CD4-positive, alpha-beta T cell (primary cell): ENCODE data around the gene GPR149. TPM values are rescaled to one million over a fixed set of nuclear protein-coding genes. Genes with fewer than 3 reads are reported as not detected.

ENCODE experiments used
- ATAC-seq: fragments of 200-7000 bp; cut with Tn5 transposase; one replicate; pipeline ENCODE4 v1.10.0; 2022; ENCODE audit warnings: mild to moderate bottlenecking; ENCODE audit not compliant: poor library complexity
- CTCF ChIA-PET: fragments of 350-600 bp; sonication (Branson Sonifier 250); formaldehyde crosslinking; loops from one replicate; lab custom pipeline; 2021; ENCODE audit warnings: antibody characterized with exemption, inconsistent platforms; lab: Charles Lee
- POLR2A ChIA-PET: fragments of 350-600 bp; sonication (Branson Sonifier 250); formaldehyde crosslinking; loops from one replicate; lab custom pipeline; 2021; ENCODE audit warnings: antibody characterized with exemption, inconsistent platforms; lab: Charles Lee
- DNase-seq, 14 experiments: peaks; one replicate each; pipeline ENCODE4 v3.0.0-alpha.2; 2013 to 2020; ENCODE audit warnings: mixed read lengths in 2 of 14
- H3K27ac ChIP-seq, 2 donors: one replicate each; pipeline versions ENCODE4 v1.5.1 to v1.7.0; 2013; ENCODE audit warnings: low read length in 2 of 2, low read depth in 1 of 2, mild to moderate bottlenecking in 1 of 2
- H3K27me3 ChIP-seq, 2 experiments: 1 replicate in 1 of 2; 2 replicates in 1 of 2; pipeline versions ENCODE4 v1.6.1 to v1.7.0; 2013; ENCODE audit warnings: low read length in 2 of 2, control low read depth in 1 of 2, mild to moderate bottlenecking in 1 of 2, moderate library complexity in 1 of 2; ENCODE audit not compliant: insufficient read depth in 2 of 2, control insufficient read depth in 1 of 2
- H3K36me3 ChIP-seq: one replicate; pipeline ENCODE4 v1.6.1; 2013; ENCODE audit warnings: low read length, control low read depth; ENCODE audit not compliant: insufficient read depth
- H3K4me1 ChIP-seq: one replicate; pipeline ENCODE4 v1.6.1; 2013; ENCODE audit warnings: low read length, control low read depth; ENCODE audit not compliant: insufficient read depth
- H3K4me3 ChIP-seq: one replicate; pipeline ENCODE4 v1.5.1; 2013; ENCODE audit warnings: mild to moderate bottlenecking, low read length, moderate library complexity
- H3K9me3 ChIP-seq, 2 experiments: 1 replicate in 1 of 2; 2 replicates in 1 of 2; pipeline versions ENCODE4 v1.6.1 to v1.7.0; 2013; ENCODE audit warnings: low read length in 2 of 2, mild to moderate bottlenecking in 2 of 2, control low read depth in 1 of 2, moderate library complexity in 1 of 2; ENCODE audit not compliant: control insufficient read depth in 1 of 2, insufficient read depth in 1 of 2
- H3K27ac Mint-ChIP-seq: one replicate; pipeline ENCODE4 v1.8.0; 2020; ENCODE audit warnings: mixed read lengths
- H3K27me3 Mint-ChIP-seq: one replicate; pipeline ENCODE4 v1.8.0; 2021; ENCODE audit warnings: mixed read lengths
- H3K36me3 Mint-ChIP-seq: one replicate; pipeline ENCODE4 v1.8.0; 2021; ENCODE audit warnings: low read depth, mixed read lengths
- H3K4me1 Mint-ChIP-seq: one replicate; pipeline ENCODE4 v1.8.0; 2021; ENCODE audit warnings: low read depth, mixed read lengths
- H3K4me3 Mint-ChIP-seq: one replicate; pipeline ENCODE4 v1.8.0; 2020; ENCODE audit warnings: mild to moderate bottlenecking, mixed read lengths
- H3K9me3 Mint-ChIP-seq: one replicate; pipeline ENCODE4 v1.8.0; 2020; ENCODE audit warnings: mixed read lengths
- CTCF ChIP-seq: fragments of 200-600 bp; IDR thresholded peaks from one replicate; pipeline ENCODE4 v1.8.0; 2022; ENCODE audit warnings: antibody characterized with exemption, mild to moderate bottlenecking
- intact Hi-C, 2 experiments: fragments of 100-400 bp; cut with DNase I in 1 of 2; cut with micrococcal nuclease in 1 of 2; formaldehyde crosslinking; loops; one replicate each; pipeline versions ENCODE4 v1.15.1 to v1.9.0; 2023 to 2025; cut with DNase I, micrococcal nuclease
- total RNA-seq, 174 experiments: library from RNA in 2 of 174; stranded (reverse) in 2 of 174; gene quantifications; one replicate each; pipeline ENCODE4 v1.2.3 and lab custom pipeline; 2021 to 2026

Gene GPR149
- total RNA-seq, 2 experiments from 2014 or later = not detected

GRCh38 chr3:154304936-154305335 is 125.1 kb downstream of the GPR149 start:
- H3K27ac Mint-ChIP-seq = no peak overlapping the region
- H3K36me3 ChIP-seq = peaks cover 86% of the 10 kb centered on the region
- CTCF ChIA-PET = no interaction called here

GRCh38 chr3:154304116-154304786 is 125.7 kb downstream of the GPR149 start:
- DNase-seq (no peak), ATAC-seq (no peak)
- H3K4me1 Mint-ChIP-seq = peaks cover 12% of the 10 kb centered on the region
- ChIA-PET POLR2A (no interaction called here), CTCF (no interaction called here)
- intact Hi-C loops = no loop called here
- H3K4me3 Mint-ChIP-seq = no peak overlapping the region
- H3K9me3 ChIP-seq = no peaks in the 10 kb centered on the region
- no peaks in the 10 kb centered on the region for H3K4me1 ChIP-seq
- TF ChIP-seq CTCF = no peak
- peaks cover 92% of the 10 kb centered on the region for H3K36me3 ChIP-seq
- H3K4me3 ChIP-seq = no peak overlapping the region
- no peaks in the 10 kb centered on the region for H3K27me3 ChIP-seq
- H3K27me3 Mint-ChIP-seq = no peaks in the 10 kb centered on the region
- peaks cover 98% of the 10 kb centered on the region for H3K36me3 Mint-ChIP-seq
- H3K27ac Mint-ChIP-seq = no peak overlapping the region
- H3K27ac ChIP-seq = no peak overlapping the region
- no peaks in the 10 kb centered on the region for H3K9me3 Mint-ChIP-seq

More at GRCh38 chr3:154304936-154305335, 125.1 kb downstream of the GPR149 start:
- DNase-seq (no peak), ATAC-seq (no peak)
- no peak overlapping the region for H3K4me3 Mint-ChIP-seq
- no peaks in the 10 kb centered on the region for H3K27me3 ChIP-seq
- no peaks in the 10 kb centered on the region for H3K4me1 ChIP-seq
- intact Hi-C loops = no loop called here
- peaks cover 12% of the 10 kb centered on the region for H3K4me1 Mint-ChIP-seq
- H3K9me3 ChIP-seq = no peaks in the 10 kb centered on the region
- no peaks in the 10 kb centered on the region for H3K9me3 Mint-ChIP-seq
- H3K4me3 ChIP-seq = no peak overlapping the region
- POLR2A ChIA-PET = no interaction called here
- H3K27ac ChIP-seq = no peak overlapping the region
- peaks cover 98% of the 10 kb centered on the region for H3K36me3 Mint-ChIP-seq
- no peaks in the 10 kb centered on the region for H3K27me3 Mint-ChIP-seq
- TF ChIP-seq CTCF = no peak

GRCh38 chr3:154301561-154301960 is 128.4 kb downstream of the GPR149 start:
- no peak for ATAC-seq
- no peak overlapping the region for H3K27ac Mint-ChIP-seq
- H3K9me3 ChIP-seq = no peaks in the 10 kb centered on the region

More at GRCh38 chr3:154301561-154301960, 128.4 kb downstream of the GPR149 start:
- no peak overlapping the region for H3K4me3 ChIP-seq
- peaks cover 89% of the 10 kb centered on the region for H3K36me3 Mint-ChIP-seq
- H3K4me1 ChIP-seq = no peaks in the 10 kb centered on the region
- no peak overlapping the region for H3K27ac ChIP-seq
- POLR2A ChIA-PET = no interaction called here
- no peaks in the 10 kb centered on the region for H3K9me3 Mint-ChIP-seq
- CTCF ChIA-PET = no interaction called here
- H3K27me3 ChIP-seq = no peaks in the 10 kb centered on the region
- H3K27me3 Mint-ChIP-seq = no peaks in the 10 kb centered on the region
- no peak overlapping the region for H3K4me3 Mint-ChIP-seq
- DNase-seq = no peak
- TF ChIP-seq CTCF = no peak
- intact Hi-C loops = no loop called here
- H3K4me1 Mint-ChIP-seq = no peaks in the 10 kb centered on the region
- H3K36me3 ChIP-seq = peaks cover 97% of the 10 kb centered on the region
